ENCODE results near the gene PSMC3. TPM values are rescaled to one million over a fixed set of nuclear protein-coding genes. Genes with fewer than 3 reads are reported as not detected.
A peak's percentile ranks its signal among the peaks of the same experiment; 100 is the strongest.

Gene PSMC3
- polyA plus RNA-seq, 3 donors: 44.1 to 97.4 (median 89.5) TPM

DNA sequence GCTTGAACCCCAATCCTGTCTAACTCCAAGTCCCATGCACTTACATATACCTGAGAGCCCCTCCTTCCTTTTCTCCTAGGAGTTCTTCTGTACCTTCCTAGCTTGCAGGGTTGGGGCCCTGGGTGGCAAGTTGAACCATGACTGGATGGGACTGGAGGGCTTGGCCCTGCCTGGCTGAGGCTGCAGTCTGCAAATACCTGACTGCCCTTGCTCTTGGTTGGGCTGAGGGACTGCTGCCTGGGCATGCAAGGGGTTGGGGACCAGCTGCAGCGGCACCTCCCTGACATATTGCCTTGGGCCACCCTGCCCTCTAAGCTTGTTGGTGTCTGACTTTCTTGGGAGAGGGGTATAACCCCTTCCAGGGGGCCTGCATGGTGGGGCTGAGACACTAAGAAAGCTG is 27.7 kb downstream of the PSMC3 start:
- H2AFZ ChIP-seq (ENCODE audit: insufficient read depth, low read depth, low read length, poor library complexity, severe bottlenecking): no peak overlapping the region
- no peak overlapping the region for H3K4me3 ChIP-seq (replicated peaks in 1 of 3; ENCODE audit: low read depth in 2 of 3, low read length in 3 of 3)
- no peak overlapping the region for H3K27ac ChIP-seq (ENCODE audit: low read depth in 1 of 2, low read length in 2 of 2)
- peaks cover 1 to 10% of the 10 kb centered on the region in 2 donors for H3K36me3 Mint-ChIP-seq
- H3K9me3 ChIP-seq (replicated peaks in 1 of 2; ENCODE audit: control insufficient read depth in 1 of 2, insufficient read depth in 1 of 2, low read length in 2 of 2): no peaks in the 10 kb centered on the region
- H3K27me3 ChIP-seq (ENCODE audit: control insufficient read depth in 2 of 2, insufficient read depth in 2 of 2, low read length in 2 of 2): no peaks in the 10 kb centered on the region
- H4K20me1 ChIP-seq (ENCODE audit: insufficient read depth, low read length): no peaks in the 10 kb centered on the region
- intact Hi-C loops (cut with micrococcal nuclease): no loop called here
- no peaks in the 10 kb centered on the region for H3K36me3 ChIP-seq (replicated peaks in 1 of 2; ENCODE audit: control insufficient read depth in 1 of 2, insufficient read depth in 2 of 2, low read length in 2 of 2)
- no peak overlapping the region for H3K4me2 ChIP-seq (replicated peaks; ENCODE audit: extremely low read depth, low read length, poor library complexity, severe bottlenecking)
- peaks cover 60% of the 10 kb centered on the region for H3K4me1 Mint-ChIP-seq
- peaks cover 33% of the 10 kb centered on the region for H3K79me2 ChIP-seq (ENCODE audit: insufficient read depth, low read length)
- H3K9me3 Mint-ChIP-seq: no peaks in the 10 kb centered on the region
- TF ChIP-seq CTCF (IDR thresholded peaks at IDR 0.05): no peak
- H3K4me3 Mint-ChIP-seq: no peak overlapping the region
- 100% methylated on average over 1 of the region's 1 CpG for WGBS (ENCODE audit: insufficient coverage)
- DNase-seq: no peak
- H3K27me3 Mint-ChIP-seq (ENCODE audit: low read depth in 3 of 3): peaks cover 0 to 2% (median 0%) of the 10 kb centered on the region in 3 donors
- H3K4me1 ChIP-seq (ENCODE audit: control insufficient read depth in 1 of 2, insufficient read depth in 2 of 2, low read length in 2 of 2): peaks cover 63 to 72% of the 10 kb centered on the region in 2 donors
- H3K9ac ChIP-seq (ENCODE audit: insufficient read depth, low read length, poor library complexity, severe bottlenecking): no peak overlapping the region
- peak overlapping the region in 1 of 7 donors; percentile 46 for H3K27ac Mint-ChIP-seq

DNA sequence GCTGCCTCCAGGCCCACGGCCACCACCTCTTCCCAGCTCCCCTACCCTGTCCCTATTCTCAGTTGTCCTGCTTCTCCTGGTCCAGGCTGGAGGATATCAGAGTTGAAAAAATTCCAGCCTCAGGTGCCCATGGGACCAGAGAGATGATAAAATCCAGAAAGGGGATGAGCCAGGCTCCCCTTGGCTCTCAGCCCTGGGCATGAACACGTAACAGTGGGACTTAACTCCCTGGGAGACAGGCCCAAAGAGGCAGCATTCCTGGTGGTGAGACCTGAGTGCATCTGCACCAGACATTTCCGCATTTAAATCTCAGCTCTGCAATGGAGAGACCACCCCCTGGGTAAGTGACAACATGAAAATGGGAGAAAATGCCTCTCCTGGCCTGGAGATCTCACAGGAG is 28.2 kb downstream of the PSMC3 start:
- Histone ChIP-seq H3K27me3 (ENCODE audit: control insufficient read depth in 2 of 2, insufficient read depth in 2 of 2, low read length in 2 of 2) (no peaks in the 10 kb centered on the region), H3K36me3 (replicated peaks in 1 of 2; ENCODE audit: control insufficient read depth in 1 of 2, insufficient read depth in 2 of 2, low read length in 2 of 2) (no peaks in the 10 kb centered on the region), H3K79me2 (ENCODE audit: insufficient read depth, low read length) (peaks cover 38% of the 10 kb centered on the region), H3K4me1 (ENCODE audit: control insufficient read depth in 1 of 2, insufficient read depth in 2 of 2, low read length in 2 of 2) (peaks cover 62 to 72% of the 10 kb centered on the region in 2 donors), H3K27ac (ENCODE audit: low read depth in 1 of 2, low read length in 2 of 2) (no peak overlapping the region), H3K9me3 (replicated peaks in 1 of 2; ENCODE audit: control insufficient read depth in 1 of 2, insufficient read depth in 1 of 2, low read length in 2 of 2) (no peaks in the 10 kb centered on the region), H2AFZ (ENCODE audit: insufficient read depth, low read depth, low read length, poor library complexity, severe bottlenecking) (no peak overlapping the region), H4K20me1 (ENCODE audit: insufficient read depth, low read length) (no peaks in the 10 kb centered on the region), H3K4me3 (replicated peaks in 1 of 3; ENCODE audit: low read depth in 2 of 3, low read length in 3 of 3) (no peak overlapping the region), H3K4me2 (replicated peaks; ENCODE audit: extremely low read depth, low read length, poor library complexity, severe bottlenecking) (no peak overlapping the region), H3K9ac (ENCODE audit: insufficient read depth, low read length, poor library complexity, severe bottlenecking) (no peak overlapping the region)
- Mint-ChIP-seq H3K4me1 (peaks cover 59% of the 10 kb centered on the region), H3K27me3 (ENCODE audit: low read depth in 3 of 3) (peaks cover 0 to 2% (median 0%) of the 10 kb centered on the region in 3 donors), H3K9me3 (no peaks in the 10 kb centered on the region), H3K27ac (peak overlapping the region in 3 of 7 donors; percentile 25 to 46 (median 30)), H3K36me3 (peaks cover 1 to 12% of the 10 kb centered on the region in 2 donors), H3K4me3 (no peak overlapping the region)
- no peak for DNase-seq
- WGBS (ENCODE audit: insufficient coverage): 100% methylated on average over 1 of the region's 3 CpGs
- TF ChIP-seq CTCF (IDR thresholded peaks at IDR 0.05): no peak
- intact Hi-C loops (cut with micrococcal nuclease): no loop called here
